ENCODE measurements around the gene ZNF438. TPM values are rescaled to one million over a fixed set of nuclear protein-coding genes. Genes with fewer than 3 reads are reported as not detected.

ZNF438 gene
- total RNA-seq, 4 donors from 2014 or later = 7.7 to 11.2 (median 8.7) TPM

- no peak for DNase-seq (ENCODE audit: low spot score in 2 of 2)
- no peak for TF ChIP-seq POLR2A (IDR thresholded peaks at IDR 0.05)
- TF ChIP-seq CTCF (IDR thresholded peaks at IDR 0.05) = no peak
- intact Hi-C loops (cut with DNase I; ENCODE audit: low total_unique reads) = no loop called here
- no peak overlapping the region for H3K4me3 ChIP-seq (ENCODE audit: low read depth, poor library complexity, severe bottlenecking)
Observed at GRCh38 chr10:31025142-31025541, 6.5 kb downstream of the ZNF438 start.

GRCh38 chr10:31023558-31023957 lies 8.1 kb downstream of the ZNF438 start:
- no peak overlapping the region for H3K4me3 ChIP-seq (ENCODE audit: low read depth, poor library complexity, severe bottlenecking)
- TF ChIP-seq POLR2A (IDR thresholded peaks at IDR 0.05) (no peak), CTCF (IDR thresholded peaks at IDR 0.05) (no peak)
- intact Hi-C loops (cut with DNase I; ENCODE audit: low total_unique reads) = no loop called here
- 77 to 83% methylated on average over 5 of the region's 5 CpGs for WGBS, 2 donors
- no peak for DNase-seq (ENCODE audit: low spot score in 2 of 2)

- TF ChIP-seq CTCF (IDR thresholded peaks at IDR 0.05) = no peak
- no peak for TF ChIP-seq POLR2A (IDR thresholded peaks at IDR 0.05)
- no peak for DNase-seq (ENCODE audit: low spot score in 2 of 2)
- intact Hi-C loops (cut with DNase I; ENCODE audit: low total_unique reads) = no loop called here
- no peak overlapping the region for H3K4me3 ChIP-seq (ENCODE audit: low read depth, poor library complexity, severe bottlenecking)
- 79 to 82% methylated on average over 5 of the region's 5 CpGs for WGBS, 2 donors
Observed at GRCh38 chr10:31020209-31020608, 11.5 kb downstream of the ZNF438 start.

- WGBS, 2 donors = 61 to 82% methylated on average over 2 of the region's 2 CpGs
- H3K4me3 ChIP-seq (ENCODE audit: low read depth, poor library complexity, severe bottlenecking) = no peak overlapping the region
- TF ChIP-seq POLR2A (IDR thresholded peaks at IDR 0.05) (no peak), CTCF (IDR thresholded peaks at IDR 0.05) (no peak)
- DNase-seq (ENCODE audit: low spot score in 2 of 2) = no peak
- intact Hi-C loops (cut with DNase I; ENCODE audit: low total_unique reads) = no loop called here
Observed at GRCh38 chr10:31018962-31019361, 12.7 kb downstream of the ZNF438 start.

- DNase-seq (ENCODE audit: low spot score in 2 of 2) = no peak
- H3K4me3 ChIP-seq (ENCODE audit: low read depth, poor library complexity, severe bottlenecking) = no peak overlapping the region
- WGBS, 2 donors = 83 to 84% methylated on average over 3 of the region's 3 CpGs
- no peak for TF ChIP-seq POLR2A (IDR thresholded peaks at IDR 0.05)
- no peak for TF ChIP-seq CTCF (IDR thresholded peaks at IDR 0.05)
- intact Hi-C loops (cut with DNase I; ENCODE audit: low total_unique reads) = no loop called here
Observed at GRCh38 chr10:31018356-31018750, 13.3 kb downstream of the ZNF438 start.

GRCh38 chr10:31017534-31018355 lies 13.9 kb downstream of the ZNF438 start:
- WGBS, 2 donors = 80 to 84% methylated on average over 4 of the region's 4 CpGs

More at GRCh38 chr10:31017534-31018355, 13.9 kb downstream of the ZNF438 start:
- no peak overlapping the region for H3K4me3 ChIP-seq (ENCODE audit: low read depth, poor library complexity, severe bottlenecking)
- intact Hi-C loops (cut with DNase I; ENCODE audit: low total_unique reads) = no loop called here
- no peak for DNase-seq (ENCODE audit: low spot score in 2 of 2)
- TF ChIP-seq CTCF (IDR thresholded peaks at IDR 0.05) (no peak), POLR2A (IDR thresholded peaks at IDR 0.05) (no peak)

Data from lower leg skin (tissue), 4 donors.